SK-N-MC (cell line): ENCODE measurements around the gene DNAJC10.

ENCODE experiments used
- EZH2 ChIP-seq: fragments of 200-600 bp; sonication (generic); IDR thresholded peaks from one replicate; pipeline ENCODE4 v1.6.1; 2017; ENCODE audit warnings: antibody characterized with exemption
- FOXP2 ChIP-seq: optimal IDR thresholded peaks from 2 replicates; pipeline ENCODE3; 2011; ENCODE audit warnings: mild to moderate bottlenecking, moderate library complexity; ENCODE audit not compliant: insufficient read depth; ENCODE audit errors: extremely low read length, control extremely low read depth
- POLR2AphosphoS5 ChIP-seq: IDR thresholded peaks from 2 replicates; pipeline ENCODE4 v1.6.1; 2012; ENCODE audit warnings: mild to moderate bottlenecking, low read depth, low read length, borderline replicate concordance

DNA sequence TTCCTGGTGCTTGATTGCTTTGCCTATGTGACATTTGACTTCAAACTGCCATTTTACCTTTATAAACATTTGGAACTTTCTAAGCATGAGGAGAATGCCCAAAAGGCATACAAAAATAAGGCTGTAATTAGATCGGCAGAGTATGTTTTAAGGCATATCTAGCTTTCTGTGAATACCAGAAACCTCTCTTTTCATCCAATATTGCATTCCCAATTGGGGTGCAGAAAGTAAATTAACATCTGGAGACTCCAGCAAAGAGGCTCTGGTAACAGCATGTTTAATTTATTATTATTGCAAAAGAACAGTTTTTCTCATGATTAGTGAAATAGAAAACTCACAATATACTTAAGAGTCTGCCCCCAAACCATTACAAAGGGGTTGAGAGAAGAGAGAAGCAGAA is 118.2 kb downstream of the DNAJC10 start:
- no peak for TF ChIP-seq POLR2AphosphoS5
- TF ChIP-seq FOXP2 = no peak
- no peak for TF ChIP-seq EZH2
